GM12873 (cell line): ENCODE results near the gene SH3GL3.

ENCODE experiments used
- TF ChIP-seq, protein P1 (sequence below): IDR thresholded peaks from 2 replicates; pipeline ENCODE4 v1.5.1; 2012; ENCODE audit warnings: low read depth, mild to moderate bottlenecking, moderate library complexity, low read length, control low read depth; ENCODE audit not compliant: insufficient read depth; ENCODE audit errors: missing control alignments

Gene SH3GL3

DNA sequence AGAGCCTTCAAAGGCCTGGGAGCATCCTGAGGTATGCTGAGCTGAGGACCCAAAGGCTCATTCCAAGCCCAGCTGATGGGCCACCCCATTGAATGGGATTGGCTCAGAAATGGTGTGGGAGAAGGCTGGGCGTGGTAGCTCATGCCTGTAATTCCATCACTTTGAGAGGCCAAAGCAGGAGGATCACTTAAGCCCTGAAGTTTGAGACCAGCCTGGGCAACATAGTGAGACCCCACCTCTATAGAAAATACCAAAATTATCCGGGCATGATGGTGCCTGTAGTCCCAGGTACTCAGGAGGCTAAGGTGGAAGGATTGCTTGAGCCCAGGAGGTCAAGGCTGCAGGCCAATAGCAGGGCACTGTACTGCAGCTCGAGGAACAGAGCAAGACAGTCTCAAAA is 163.0 kb downstream of the SH3GL3 start:
- TF ChIP-seq, protein P1, sequence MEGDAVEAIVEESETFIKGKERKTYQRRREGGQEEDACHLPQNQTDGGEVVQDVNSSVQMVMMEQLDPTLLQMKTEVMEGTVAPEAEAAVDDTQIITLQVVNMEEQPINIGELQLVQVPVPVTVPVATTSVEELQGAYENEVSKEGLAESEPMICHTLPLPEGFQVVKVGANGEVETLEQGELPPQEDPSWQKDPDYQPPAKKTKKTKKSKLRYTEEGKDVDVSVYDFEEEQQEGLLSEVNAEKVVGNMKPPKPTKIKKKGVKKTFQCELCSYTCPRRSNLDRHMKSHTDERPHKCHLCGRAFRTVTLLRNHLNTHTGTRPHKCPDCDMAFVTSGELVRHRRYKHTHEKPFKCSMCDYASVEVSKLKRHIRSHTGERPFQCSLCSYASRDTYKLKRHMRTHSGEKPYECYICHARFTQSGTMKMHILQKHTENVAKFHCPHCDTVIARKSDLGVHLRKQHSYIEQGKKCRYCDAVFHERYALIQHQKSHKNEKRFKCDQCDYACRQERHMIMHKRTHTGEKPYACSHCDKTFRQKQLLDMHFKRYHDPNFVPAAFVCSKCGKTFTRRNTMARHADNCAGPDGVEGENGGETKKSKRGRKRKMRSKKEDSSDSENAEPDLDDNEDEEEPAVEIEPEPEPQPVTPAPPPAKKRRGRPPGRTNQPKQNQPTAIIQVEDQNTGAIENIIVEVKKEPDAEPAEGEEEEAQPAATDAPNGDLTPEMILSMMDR, result no peak

DNA sequence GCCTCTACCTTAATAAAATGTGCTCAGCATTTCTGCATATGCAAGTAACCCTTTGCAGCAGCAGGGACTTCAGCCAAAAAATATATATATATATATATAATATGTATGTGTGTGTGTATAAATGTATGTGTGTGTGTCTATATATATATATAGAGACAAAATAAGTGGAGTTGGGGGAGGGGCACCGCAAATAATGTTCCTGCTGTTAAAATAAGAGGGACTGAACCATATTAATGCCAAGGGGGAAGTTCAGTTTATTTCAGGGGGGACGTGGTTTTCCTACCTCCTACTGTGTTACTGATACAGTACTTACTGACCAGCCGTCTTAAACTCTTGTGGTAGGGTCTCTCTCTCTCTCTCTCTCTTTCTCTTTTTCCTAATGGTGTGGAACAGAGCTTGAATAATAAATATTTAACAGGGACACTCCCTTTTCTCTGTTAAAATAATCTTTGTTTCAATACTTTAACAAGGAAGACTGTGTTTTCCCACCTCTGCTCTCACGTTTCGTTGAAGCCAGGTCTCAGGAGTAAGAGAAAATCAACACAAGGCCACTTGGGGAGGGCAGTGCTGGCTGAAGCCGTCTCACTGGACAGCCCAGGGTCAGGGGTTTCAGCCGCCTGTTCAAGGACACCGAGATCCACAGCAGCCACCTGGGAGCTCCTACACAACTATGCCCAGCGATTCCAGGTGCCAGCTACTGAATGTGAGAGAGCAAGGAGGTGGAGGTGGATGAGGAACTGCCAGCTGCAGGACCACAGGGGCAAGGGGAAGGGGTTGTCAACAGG is 164.0 kb downstream of the SH3GL3 start:
- TF ChIP-seq, protein P1, result no peak

DNA sequence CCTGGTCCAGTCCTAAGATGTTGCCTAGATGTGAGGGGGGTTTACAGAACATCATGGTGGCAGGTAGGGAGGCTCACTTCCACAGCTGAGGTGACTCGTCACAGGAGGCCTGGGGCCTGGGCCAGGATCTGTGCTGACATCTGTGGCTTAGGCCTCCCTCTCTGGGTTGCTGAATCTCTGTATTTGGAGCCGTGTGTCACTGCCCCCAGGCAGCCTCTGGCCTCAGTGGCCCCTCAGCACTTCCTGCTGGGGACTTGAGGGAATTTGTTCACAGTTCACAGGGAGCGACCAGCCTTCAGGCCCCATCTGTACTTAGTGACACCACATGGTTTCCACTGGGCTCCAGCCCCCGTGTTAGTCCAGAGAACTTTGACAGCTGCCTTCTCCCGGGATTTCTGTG is 165.1 kb downstream of the SH3GL3 start:
- TF ChIP-seq, protein P1, result no peak

DNA sequence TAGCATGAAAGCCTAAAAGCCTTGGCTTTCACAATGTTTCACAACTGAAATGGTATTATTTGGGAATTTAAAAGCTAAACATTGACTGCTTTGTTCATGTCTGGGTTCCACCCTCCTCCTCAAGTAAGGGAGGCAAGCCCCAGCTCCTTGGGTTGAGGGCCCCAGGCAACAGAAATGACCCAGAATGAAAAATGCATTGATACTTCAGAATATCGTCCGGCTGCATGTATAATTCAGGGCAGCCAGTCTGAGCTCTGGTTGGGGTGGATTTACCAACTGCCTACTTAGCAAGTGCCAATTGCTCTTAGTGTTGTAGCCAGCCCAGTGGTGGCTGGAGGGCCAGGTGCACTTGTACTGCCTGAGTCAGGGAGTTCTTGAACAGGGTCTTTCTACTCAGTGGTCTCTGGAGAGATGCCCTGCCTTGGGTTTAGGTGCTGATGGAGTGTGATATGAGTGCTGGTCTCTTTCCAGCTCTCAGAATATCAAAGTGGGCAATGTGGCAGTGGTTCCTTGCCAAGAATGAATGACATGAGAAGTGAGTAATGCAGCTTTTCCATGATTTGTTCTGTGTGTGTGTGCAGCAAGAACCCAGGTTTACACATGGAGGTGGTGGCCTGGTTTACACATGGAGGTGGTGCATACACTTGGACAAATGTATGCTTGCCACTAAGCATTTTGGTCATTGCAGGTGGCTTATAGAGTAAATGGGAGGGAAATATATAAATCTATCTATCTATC is 165.9 kb downstream of the SH3GL3 start:
- TF ChIP-seq, protein P1, result no peak

DNA sequence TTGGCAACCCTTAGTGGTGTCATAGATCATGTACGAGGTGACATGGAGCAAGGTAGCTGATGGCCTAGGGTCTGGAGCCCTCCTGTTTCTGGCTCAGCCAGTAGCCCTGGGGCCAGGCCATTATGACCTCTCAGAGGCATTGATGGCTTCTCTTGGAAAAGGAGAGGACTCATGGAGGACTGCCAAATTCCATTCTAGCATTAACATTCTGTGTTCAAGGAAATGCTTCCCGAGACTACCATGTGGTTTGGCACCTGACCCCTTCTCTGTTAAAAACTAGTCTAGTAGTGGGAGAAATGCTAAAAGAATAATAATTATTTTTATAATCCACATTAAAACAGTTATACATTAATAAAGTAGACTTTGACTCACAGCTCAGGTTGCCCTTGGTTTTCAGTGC is 166.6 kb downstream of the SH3GL3 start:
- TF ChIP-seq, protein P1, result no peak

DNA sequence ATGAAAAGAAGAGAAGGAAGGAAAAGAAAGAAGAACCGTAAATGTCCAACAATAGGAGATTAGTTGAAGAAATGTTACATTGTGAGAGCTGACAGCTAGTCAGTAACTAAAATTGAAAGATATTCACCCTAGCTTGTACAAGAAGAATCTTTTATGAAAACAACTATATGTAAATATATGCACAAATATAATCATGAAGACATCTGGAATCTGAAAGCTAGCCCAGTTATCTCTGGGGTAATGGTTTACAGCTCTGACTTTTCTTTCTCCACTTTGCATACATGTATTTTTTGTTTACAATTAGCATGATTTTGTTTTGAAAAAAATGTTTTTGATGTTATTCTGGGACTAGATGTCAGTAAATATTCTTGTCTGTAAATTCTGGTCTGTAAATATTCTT is 169.7 kb downstream of the SH3GL3 start:
- TF ChIP-seq, protein P1, result no peak

DNA sequence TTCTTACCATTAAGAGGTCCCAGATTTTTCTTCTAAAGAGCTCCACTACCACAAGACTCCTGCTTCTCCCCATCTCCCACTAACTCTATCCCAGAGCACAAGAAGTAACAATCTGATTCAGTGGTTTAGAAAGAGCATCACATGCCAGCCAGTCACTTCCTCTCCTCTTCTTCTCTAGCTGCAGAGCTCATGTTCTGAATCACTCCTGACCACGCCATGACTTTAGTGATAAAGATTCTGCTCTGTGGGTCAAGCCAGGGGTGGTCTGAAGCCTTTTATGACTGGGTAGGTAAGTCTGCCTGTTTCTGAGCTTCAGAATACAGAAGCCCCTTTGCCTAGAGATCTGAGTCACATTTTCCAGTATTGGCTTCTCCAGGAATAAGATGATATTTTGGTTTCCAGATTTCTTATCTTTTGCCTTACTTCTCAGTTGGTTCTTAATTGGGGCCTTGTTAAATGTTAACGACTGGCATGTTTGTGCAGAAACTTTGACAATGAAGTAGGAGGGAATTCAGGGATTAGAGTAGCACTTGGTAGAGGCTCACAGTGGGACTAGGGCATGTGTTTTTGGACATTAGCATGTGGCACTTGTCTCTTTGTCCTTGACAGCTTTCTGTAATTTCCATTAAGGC is 179.1 kb downstream of the SH3GL3 start:
- TF ChIP-seq, protein P1, result no peak
